Left kidney (tissue), 2 donors: ENCODE data around the gene SNTB2. TPM values are rescaled to one million over a fixed set of nuclear protein-coding genes. Genes with fewer than 3 reads are reported as not detected.
A peak's percentile ranks its signal among the peaks of the same experiment; 100 is the strongest.
"Not testable (repeated sequence)": the region's sequence is repeated elsewhere in the genome, so short reads cannot be mapped to it uniquely, and the experiment has no call there.

Experiments used
- DNase-seq: peaks from one replicate; pipeline ENCODE4 v3.0.0-alpha.2; 2013
- polyA plus RNA-seq: library from polyadenylated mRNA; unstranded; fragments of 120-200 nt; gene quantifications from one replicate; pipeline ENCODE4 v1.2.1, GENCODE V29; 2013; ENCODE audit not compliant: insufficient read length

Gene SNTB2
- polyA plus RNA-seq, 1 donor = 14.8 TPM

DNA sequence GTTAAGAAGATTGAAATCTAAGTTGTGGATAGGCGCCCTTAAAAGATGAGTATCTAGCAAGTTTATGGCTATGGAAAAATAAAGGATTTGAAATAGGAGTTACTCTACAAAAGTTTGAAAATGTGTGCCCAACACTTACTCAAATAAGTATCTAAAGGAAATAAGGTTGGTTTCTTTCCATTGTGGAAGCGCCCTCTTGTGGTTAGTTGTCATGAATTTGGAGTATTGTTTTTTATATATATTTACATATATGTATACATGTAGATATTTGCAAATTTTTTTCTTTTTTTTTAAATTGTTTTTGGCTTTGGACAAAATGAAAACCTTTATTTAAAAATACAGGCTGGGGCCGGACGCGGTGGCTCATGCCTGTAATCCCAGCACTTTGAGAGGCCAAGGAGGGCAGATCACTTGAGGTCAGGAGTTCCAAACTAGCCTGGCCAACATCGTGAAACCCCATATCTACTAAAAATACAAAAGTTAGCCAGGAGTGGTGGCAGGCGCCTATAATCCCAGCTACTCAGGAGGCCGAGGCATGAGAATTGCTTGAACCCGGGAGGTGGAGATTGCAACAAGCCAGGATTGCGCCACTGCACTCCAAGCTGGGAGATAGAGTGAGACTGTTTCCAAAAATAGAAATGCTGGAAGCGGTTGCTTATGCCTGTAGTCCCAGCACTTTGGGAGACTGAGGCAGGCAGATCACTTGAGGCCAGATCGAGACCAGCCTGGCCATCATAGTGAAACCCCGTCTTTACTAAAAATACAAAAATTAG lies 100.2 kb downstream of the SNTB2 start:
- DNase-seq = peak; percentile 81

DNA sequence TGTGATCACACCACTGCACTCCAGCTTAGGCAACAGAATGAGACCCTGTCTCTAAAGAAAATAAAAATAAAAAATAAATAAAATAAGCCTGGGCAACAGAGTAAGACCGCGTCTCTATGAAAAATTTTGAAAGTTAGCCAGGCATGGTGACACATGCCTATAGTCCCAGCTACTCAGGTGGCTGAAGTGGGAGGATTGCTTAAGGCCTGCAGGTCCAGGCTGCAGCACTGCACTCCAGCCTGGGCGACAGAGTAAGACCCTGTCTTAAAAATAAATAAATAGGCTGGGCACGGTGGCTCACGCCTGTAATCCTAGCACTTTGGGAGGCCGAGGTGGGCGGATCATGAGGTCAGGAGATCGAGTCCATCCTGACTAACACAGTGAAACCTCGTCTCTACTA lies 104.7 kb downstream of the SNTB2 start:
- not testable (repeated sequence) for DNase-seq

DNA sequence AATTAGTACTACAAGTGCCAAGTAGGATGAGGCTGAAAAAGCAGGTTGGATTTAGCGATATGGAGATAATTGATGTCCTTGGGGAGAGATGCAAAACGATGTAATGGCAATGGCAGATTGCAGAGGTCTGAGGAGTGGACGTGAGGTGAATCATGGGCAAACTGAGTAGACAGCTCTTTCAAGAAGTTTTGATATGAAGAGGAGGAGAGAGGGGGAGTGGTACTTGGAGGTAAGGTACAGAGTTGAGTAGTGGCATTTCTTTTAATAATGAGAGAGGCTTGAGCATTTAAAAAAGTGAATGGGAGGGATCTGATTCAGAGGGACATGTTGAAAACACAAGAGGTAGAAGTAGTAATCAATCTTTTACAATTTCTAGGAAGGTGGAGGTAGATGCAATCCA lies 106.4 kb downstream of the SNTB2 start:
- no peak for DNase-seq

DNA sequence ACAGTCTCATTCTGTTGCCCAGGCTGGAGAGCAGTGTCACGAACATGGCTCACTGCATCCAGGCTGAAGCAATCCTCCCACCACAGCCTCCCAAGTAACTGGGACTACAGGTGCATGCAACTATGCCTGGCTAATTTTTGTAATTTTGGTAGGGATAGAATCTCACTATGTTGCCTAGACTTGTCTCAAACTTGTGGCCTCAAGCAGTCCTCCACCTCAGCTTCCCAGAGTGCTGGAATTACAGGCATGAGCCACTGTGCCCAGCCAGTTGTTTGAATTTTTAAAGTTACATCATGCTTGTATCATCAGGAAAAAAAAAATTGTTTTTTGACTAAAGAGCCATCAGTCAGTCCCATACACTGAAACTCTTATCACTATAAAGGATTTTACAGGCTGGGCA lies 107.1 kb downstream of the SNTB2 start:
- DNase-seq = no peak

GRCh38 chr16:69296771-69297170 lies 109.8 kb downstream of the SNTB2 start:
- not testable (repeated sequence) for DNase-seq

GRCh38 chr16:69298261-69298660 lies 111.3 kb downstream of the SNTB2 start:
- DNase-seq = no peak

- DNase-seq = no peak
Measured at GRCh38 chr16:69301187-69301586, 114.2 kb downstream of the SNTB2 start.

GRCh38 chr16:69301861-69302260 lies 114.9 kb downstream of the SNTB2 start:
- no peak for DNase-seq

- DNase-seq = no peak
Measured at GRCh38 chr16:69302301-69302700, 115.3 kb downstream of the SNTB2 start.

GRCh38 chr16:69306031-69306430 lies 119.1 kb downstream of the SNTB2 start:
- no peak for DNase-seq

DNA sequence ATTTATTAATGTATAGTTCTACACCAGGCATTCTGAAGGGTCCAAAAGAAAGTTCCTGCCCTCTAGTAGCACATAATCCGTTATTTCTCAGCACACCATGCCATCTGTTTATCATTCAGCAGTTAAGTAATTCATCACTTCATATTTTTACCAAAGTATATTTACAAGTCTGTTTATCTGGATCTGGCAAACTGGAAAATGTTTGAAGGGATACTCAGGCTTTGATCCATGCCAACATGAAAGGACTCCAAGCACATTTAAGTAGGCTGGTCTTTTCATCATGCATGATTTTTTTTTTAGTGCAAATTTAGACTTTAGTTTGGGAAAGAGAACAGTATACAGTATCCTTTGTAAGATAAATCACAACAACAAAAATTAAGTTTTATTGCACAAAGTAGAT lies 120.1 kb downstream of the SNTB2 start:
- no peak for DNase-seq

DNA sequence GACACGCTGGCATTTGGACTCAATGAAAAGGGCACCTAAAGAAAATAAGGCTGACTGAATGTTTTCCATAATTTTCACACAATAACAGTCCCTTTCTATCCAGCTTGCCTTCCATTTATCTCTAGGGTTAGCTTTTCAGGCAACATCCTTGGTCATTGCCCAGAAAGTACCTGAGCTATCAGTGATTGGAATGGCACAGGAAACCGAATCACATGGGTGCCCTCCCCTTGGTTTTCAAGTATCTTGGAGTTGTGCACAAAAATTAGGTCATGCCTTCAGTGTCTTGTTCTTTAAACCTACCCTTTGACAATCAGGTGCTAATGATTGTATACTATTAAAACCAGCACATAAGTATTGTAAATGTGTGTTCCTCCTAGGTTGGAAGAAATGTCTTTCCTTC lies 120.9 kb downstream of the SNTB2 start:
- DNase-seq = no peak

GRCh38 chr16:69309316-69309715 lies 122.4 kb downstream of the SNTB2 start:
- no peak for DNase-seq

GRCh38 chr16:69310653-69311532 lies 123.9 kb downstream of the SNTB2 start, which contains the start of gene VPS4A:
TSS of gene VPS4A (plus strand) at chr16:69311350. CDS start at chr16:69311512, 162 bp downstream.
- DNase-seq = peak; percentile 96

- peak; percentile 18 for DNase-seq
Measured at GRCh38 chr16:69311533-69312387, 124.8 kb downstream of the SNTB2 start.

- no peak for DNase-seq
Measured at GRCh38 chr16:69313469-69313868, 126.5 kb downstream of the SNTB2 start.

GRCh38 chr16:69314534-69314933 lies 127.6 kb downstream of the SNTB2 start:
- no peak for DNase-seq

GRCh38 chr16:69315486-69316311 lies 128.7 kb downstream of the SNTB2 start:
- no peak for DNase-seq

DNA sequence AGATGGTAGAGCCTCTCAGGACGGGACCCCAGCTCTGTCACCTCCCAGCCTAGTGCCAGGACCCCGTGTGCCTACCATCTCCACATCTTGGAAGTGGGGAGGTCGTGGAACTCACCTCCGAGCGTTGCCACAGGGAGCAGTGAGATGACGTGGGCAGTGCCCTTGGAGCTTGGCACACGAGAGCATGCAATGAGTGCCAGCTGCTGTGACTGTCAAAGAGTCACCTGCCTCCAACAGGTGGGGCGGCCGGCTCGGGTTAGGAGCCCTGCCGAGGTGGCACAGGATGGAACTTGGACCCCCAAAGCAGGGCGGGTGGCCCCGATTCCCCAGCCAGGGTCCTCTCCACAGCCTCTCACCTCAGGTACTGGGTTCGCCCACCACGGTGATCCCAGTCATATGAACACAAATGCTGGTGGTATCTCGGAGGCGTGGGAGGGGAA lies 129.7 kb downstream of the SNTB2 start:
- no peak for DNase-seq

- no peak for DNase-seq
Measured at GRCh38 chr16:69318177-69318910, 131.4 kb downstream of the SNTB2 start.

GRCh38 chr16:69318911-69319289 lies 131.9 kb downstream of the SNTB2 start:
- DNase-seq = no peak
